T-helper 22 cell (primary cell): Measurements from ENCODE around the gene PABPN1L.

Source experiments
- DNase-seq: peaks from one replicate; pipeline ENCODE4 v3.0.0-alpha.2; 2020; ENCODE audit warnings: low read depth

The PABPN1L gene, protein sequence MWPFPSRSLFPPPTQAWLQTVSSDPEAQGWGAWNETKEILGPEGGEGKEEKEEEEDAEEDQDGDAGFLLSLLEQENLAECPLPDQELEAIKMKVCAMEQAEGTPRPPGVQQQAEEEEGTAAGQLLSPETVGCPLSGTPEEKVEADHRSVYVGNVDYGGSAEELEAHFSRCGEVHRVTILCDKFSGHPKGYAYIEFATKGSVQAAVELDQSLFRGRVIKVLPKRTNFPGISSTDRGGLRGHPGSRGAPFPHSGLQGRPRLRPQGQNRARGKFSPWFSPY

DNA sequence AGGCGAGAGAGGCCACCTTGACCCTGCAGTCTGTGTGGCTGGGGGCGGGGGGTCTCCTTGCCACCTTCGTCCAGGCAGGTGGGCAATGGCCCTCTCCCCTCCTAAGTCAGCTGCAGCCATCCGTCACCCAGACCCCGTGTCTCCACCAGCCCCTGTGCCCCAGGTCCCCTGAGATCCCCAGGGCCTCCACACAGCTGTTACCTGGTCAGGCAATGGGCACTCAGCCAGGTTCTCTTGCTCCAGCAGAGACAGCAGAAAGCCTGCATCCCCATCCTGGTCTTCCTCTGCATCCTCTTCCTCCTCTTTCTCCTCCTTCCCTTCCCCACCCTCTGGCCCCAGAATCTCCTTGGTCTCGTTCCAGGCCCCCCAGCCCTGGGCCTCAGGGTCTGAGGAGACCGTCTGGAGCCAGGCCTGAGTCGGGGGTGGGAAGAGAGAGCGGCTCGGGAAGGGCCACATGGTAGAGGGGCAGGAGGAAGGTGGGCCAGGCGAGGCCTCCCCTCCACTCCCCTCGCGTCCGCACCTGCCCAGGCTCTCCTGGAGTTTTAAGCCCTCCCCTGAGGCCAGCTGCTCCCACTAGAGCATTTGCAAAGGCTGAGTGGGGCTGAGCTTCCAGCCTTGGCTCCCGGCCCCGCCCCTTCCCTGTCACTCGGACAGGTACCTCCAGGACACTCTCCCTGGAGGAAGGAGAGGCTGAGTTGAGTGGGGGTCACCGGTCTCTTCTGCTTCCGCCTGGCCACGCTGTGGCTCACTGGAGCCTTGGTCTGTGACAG, at the start of gene PABPN1L:
TSS of gene PABPN1L (minus strand) at position 510 of the 770 bp plus-strand sequence. CDS start at position 456, 54 bp downstream.
- no peak for DNase-seq

DNA sequence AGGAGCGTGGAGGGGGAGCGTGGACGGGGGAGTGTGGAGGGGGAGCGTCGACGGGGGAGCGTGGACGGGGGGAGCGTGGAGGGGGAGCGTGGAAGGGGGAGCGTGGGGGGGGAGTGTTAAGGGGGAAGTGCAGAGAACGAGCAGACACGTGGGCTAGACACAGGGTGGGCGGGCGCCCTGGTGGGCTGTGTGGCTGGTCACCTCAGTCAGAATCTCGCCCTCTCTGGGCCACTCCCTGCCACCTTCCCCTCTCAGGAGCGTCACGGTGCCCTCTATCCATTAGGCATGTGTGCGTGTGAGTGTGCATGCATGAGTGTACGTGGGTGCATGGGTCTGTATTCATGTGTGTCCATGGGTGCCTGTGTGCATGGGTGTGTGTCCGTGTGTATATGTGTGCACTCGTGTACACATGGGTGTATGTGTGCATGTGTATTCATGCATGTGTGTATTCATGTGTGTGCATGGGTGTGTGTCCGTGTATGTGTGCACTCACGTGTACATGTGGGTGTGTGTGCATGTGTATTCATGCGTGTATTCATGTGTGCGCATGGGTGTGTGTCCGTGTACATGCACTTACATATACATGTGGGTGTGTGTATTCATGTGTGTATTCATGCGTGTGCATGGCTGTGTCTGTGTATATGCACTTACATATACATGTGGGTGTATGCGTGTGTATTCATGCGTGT, 49.3 kb upstream of the PABPN1L start:
- no peak for DNase-seq

DNA sequence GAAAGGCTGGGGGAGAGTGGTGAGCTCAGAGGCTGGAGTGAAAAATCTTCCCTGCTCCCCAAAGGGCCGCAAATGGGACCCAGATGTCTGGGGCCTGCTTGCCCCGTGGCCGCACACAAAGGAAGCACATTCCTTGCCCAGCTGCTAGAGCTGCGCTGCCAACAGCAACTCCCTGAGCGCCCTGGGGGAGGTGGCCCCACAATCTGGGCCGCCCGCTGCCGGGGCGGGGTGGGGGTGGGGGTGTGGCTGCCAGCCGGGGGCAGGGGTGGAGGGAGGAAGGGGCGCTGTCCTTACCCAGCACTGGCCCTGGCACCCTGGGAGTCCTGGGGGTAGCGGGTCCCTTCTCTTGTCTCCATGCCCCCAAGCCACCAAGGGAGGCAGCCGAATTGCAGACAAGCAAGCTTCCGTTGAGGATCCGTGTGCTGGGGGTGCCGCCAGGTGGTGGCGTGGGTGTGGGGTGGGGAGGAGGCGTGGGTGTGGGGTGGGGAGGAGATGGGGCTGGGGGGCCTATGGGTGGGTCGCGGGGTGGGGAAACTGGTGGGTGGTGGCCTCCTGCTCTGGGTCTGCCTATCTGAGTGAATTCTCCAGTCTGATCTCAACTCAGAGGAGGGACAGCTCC, 48.4 kb upstream of the PABPN1L start:
- no peak for DNase-seq

DNA sequence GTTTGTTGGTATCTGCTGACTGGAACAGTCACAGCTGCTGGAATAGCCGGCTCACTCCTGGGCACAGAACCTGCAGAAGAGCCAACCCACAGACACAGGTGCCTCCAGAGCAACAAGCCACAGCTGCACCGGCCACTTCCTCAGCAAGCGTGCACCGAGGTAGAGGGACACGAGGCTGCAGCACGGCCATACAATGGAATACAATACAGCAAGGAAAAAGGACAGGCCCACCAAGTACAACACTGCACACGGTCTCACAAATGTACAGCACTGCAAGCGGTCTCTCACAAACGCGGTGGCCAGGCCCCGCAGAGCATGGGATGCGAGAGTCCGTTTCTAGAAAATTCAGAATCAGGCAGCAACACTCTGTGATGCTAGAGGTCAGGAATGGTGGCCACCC, 47.4 kb upstream of the PABPN1L start:
- DNase-seq, result no peak

DNA sequence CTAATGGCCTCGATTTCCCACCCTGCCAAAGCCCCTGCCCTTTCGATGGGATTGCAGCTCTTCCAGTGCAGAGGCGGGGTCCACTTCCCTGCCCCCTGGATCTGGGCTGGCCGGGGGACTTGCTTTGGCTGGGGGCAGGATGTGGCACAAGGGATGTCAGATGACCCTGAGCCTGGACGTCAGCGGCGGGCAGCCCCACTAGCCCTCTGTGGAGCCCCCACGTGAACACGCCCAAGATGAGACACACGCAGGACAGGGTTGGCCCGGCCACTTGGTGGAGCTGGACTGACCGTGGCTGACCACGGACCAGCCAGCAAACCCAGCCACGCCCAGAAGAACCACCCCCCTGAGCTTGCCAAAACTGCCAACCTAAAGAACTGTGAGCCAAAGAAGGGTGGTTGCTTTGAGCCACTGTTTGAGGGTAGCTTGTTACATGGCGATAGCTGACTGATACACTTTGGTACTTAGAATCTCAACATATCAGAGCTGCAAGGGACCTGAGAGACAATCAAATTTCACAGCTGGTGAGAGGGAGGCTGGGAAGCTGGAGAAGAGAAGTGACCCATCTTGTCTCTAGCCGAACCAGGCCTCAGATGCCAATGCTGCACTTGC, 46.6 kb upstream of the PABPN1L start:
- no peak for DNase-seq

DNA sequence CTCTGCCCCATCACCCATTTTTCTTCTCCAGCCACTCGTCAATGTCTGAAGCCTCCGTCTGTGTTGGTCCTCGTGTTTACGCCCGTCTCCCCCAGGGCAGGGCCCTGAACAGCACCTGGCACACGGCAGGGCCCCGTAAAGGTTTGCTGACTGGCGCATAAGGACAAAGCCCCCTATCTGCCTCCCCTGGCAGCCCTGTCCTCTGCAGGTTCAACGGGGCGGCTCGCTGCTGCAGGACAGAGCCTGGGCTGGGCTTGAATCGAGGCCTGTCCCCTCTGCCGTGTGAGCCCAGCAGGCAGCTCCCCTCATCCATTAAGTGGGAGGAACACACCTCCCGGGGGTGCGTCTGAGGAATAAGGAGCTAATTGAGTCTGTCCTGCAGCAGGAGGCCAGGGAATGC, 46.1 kb upstream of the PABPN1L start:
- no peak for DNase-seq

DNA sequence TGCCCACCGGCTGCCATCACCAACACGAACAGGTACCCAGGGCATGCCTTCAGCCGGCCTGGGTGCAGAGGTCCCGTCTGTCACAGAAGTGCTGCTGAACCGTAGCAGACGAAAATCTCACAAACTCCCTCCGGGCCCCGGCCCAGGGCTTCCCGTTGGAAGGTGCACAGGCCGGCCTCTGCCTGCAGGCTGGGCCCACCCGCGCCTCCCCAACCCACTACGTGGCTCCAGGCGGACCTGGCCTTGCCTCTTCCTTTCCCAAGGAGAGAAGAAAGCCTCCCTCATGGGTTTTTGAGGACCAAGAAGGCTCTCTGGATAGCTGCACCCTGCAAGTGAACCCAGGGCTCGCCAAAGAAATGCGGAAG, 45.5 kb upstream of the PABPN1L start:
- DNase-seq, result no peak

DNA sequence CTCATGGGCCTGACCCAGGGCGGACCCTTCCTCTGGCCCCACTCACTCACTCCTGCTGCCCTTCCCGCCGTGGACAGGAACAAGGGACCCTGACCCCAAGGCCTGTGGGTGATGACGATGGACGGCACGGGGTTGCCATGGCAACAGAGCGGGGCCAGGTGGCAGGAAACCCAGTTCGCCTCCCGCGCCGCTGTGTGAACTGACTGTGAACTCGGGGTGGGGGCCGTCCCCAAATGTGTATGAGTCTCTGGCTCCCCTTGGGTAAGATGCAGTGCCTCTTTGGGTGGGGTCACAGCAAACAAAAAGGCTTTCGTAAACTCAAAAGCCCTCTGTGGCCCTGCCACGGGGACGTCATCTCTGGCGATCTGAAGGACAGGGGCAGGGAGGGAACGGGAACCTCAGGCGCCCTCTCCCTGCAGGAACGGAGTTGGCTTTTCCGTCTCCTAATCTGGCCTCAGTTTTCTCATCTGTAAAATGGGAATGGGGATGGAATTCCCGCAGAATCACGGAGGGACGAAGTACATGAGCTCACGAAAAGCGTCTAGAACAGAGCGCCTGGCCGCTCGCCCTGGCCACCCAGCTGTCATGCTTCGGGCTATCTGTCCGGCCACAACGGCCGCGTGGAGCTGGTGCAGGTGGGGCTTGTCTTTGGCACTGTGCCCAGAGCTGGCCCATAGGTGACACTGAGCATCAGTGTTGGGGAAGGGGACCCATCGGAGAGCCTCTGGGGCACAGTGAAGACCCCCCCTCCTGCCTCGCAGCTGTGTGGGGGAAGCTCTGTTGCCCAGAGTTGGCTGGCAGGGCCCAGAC, 44.9 kb upstream of the PABPN1L start:
- no peak for DNase-seq

DNA sequence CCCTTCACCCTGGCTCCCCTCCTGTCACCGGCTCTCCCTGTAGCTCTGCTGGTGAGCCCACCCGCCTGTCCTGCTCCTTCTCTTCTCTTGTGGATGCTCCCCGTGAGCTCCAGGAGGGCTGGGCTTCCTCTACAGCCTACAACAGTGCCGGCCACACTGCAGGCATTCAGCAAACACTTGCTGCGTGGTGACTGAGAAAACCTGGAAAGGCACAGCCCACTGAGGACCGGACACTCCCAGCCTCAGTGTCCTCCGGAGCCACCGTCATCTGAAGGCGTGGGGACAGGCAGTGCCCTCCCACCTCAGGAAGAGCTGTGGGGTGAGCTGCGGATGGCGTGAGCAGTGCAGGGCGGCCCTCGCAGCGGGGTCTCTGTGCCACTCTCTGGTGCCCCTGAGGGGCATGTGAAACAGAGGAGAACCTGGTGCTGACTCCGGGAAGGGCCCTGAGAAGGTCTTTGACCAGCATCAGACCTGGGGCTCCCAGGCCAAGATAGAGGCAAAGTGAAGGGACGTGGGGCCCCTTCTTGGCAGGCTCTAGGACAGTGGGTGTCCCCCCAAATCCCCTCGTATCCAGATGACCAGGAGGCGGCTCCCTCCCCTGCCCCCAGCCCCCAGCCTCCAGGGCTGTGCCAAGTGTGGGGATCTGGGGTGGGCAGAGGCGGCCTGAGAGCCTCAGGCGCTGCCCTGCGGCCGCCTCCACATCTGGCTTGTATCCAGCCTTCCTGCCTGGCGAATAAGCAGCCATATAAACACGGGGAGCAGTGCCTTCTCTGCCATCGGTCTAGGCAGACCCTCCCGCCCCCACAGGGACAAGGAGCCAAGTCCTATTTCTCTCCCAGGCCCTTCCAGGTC, 44.0 kb upstream of the PABPN1L start:
- DNase-seq, result no peak

DNA sequence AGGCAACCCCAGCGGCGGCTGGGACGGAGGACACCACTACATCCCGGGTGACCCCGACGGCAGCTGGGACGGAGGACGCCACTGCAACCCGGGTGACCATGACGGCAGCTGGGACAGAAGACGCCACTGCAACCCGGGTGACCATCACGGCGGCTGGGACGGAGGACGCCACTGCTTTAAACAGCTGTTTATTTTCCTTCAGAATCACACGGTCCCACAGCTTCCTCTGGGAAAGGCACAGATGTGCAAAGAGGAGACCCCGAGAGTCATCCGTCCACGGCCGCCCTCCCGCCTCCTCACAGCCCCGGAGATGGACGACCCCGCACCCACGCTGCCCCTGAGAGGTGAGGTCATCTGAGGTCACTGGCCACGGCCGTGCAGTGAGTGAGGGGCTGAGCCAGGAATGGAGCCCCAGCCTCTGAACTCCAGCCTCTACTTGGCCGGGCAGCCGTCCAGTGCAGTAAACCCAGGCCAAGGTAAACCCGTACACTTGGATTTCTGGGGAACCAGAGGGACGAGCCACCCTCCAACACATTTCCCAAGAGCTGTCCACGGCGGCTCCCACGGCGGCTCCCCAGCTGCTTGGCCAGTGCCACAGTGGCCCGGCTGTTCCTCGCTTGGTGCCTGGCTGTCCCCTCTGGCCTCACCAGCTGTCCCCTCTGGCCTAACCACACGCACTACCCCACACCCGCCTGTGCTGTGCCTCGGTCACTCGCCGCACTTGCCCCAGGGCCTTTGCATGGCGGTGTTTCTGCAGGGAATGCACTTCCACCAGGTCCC, 43.2 kb upstream of the PABPN1L start:
- DNase-seq, result no peak

DNA sequence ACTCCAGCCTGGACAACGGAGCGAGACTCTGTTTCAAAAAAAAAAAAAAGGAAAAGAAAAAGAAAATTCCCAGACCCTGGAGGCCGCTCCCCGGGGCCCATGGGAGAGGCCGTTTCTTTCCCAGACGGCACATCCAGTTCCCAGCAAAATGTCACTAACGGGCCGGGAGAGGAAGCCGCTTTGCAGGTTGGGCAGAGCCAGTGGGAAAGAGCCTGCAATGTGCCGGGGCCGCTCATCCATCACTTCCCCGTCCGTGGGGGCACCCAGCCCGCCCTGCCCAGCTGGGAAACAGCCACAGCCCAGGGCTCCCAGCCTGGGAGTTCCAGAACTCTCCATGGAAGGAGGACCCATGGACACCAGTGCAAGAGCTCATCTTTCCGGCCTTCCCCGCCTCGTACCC, 41.8 kb upstream of the PABPN1L start:
- no peak for DNase-seq

DNA sequence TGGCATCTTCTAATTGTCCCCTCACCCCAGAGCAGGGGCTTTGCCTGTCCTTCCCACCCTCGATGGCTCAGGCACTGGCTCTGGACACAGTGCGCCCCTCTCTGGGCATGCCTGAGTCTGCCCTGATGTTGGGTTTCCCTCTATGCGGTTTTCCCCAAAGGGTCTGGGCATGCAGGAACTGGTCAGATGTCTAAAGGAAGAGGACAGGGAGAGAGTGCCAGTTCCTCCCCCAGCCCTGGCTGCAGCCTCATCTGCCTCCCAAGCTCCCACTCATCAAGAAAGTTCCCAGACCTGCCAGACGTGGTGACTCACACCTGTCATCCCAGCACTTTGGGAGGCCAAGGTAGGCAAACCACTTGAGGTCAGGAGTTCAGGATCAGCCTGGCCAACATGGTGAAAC, 41.3 kb upstream of the PABPN1L start:
- DNase-seq, result no peak

DNA sequence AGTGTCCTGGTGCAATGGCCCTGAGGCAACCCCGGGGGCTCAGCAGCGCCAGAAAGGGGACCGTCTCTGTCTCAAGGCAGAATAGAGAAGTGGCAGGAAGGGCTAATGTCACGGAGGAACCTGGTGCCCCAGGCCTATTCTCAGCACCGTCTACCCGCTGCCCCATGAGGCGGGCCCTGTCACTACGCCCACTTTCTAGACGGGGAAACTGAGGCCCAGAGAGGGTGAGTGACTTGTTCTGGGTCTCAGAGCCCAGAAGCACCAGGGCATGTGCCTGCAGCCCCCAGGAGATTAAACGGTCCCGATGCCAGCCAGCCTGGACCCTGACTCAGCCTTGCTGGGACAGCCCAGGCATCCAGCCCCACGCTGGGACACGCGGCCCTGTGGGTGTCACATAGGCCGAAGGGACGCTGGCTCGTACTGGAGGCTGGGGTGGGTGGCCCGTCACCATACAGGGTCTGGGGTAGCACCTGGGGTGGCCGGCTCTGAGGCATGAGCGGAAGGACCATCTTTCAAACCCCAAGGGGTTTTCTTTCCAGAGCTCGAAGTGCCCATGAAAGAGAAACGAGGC, 40.2 kb upstream of the PABPN1L start:
- DNase-seq, result no peak

DNA sequence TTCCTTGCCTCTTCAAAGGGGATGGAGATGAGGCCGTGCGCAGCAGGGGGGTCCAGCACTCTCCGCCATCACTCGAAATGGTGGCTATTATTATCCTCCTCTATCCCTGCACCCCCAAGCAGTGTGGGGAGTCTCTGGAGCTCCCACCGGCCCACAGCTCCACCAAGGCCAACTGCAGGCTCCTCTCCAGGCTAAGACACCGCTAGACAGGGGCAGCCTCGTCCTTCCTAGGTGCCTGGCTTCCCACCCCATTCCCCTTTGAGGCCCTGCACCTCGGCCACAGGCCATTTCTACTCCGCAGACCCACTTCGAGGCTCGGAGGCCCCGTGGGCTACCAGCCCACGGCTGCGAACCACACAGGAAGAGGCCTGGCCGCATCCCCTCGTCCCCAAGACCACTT, 39.6 kb upstream of the PABPN1L start:
- DNase-seq, result no peak

DNA sequence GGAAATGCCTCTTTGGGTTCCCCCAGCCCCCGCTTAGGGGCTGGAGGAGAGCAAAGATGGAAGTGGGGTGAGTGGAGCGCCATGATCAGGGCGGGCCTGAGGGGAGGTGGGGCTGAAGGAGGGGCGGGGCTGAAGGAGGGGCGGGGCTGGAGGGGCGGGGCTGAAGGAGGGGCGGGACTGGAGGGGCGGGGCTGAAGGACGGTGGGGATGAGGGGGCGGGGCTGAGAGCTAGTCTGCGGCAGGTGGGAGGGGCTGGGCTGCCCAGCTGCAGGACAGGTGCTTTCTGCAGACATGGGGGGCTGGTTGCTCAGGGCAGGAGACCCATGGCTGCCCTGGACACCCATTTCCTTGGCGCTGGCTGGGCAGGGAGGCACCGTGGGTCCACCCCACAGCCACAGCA, 39.1 kb upstream of the PABPN1L start:
- no peak for DNase-seq

DNA sequence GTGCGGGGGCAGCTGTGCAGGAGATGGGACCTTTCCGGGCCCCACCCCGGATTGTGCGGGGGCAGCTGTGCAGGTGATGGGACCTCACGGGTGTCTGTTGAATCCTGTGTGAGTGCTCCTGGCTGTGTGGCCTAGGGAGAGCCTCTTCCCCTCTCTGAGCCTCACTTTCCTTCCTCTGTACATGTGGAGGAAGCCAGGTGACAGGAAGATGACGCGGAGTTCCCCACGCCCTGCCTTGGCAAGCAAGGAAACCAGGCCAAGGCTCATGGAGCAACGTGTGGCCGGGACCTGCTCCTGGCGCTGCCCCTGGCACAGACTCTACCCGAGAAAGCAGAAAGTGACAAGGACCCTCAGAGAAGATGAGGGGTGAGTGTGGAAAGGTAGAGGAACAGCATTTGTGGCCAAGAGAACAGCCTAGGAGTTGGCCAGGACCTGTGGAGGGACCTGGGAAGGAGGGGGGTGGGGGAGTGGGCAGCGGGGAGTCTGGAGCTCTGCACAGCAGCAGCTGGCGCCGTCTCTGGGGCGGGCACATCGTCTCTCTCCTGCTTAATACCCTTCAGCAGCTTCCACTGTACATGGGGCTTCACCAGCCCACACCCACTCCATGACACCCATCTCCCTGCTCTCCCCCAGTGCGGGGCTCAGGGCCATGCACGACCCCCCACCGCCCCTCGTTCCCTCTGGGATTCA, 38.4 kb upstream of the PABPN1L start:
- no peak for DNase-seq

DNA sequence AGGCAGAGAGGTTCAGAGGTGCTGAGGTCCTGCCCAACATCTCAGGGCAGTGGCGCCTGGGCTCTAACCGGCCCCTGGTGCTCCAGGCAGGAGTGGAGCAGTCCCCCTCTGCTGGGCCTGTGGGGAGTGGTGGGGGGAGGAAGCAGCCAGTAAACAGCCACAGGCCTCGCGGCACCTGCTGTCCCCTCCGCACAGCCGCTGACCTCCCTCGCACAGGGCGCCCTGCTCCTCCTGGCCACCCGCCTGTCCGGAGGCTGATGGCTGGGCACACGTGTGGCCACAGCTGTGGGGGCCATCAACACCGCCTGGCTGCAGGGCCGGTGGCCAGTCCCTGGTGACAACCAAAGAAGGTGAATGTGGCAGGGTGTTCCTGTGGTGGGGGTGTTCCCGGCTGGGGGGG, 36.8 kb upstream of the PABPN1L start:
- DNase-seq, result no peak

DNA sequence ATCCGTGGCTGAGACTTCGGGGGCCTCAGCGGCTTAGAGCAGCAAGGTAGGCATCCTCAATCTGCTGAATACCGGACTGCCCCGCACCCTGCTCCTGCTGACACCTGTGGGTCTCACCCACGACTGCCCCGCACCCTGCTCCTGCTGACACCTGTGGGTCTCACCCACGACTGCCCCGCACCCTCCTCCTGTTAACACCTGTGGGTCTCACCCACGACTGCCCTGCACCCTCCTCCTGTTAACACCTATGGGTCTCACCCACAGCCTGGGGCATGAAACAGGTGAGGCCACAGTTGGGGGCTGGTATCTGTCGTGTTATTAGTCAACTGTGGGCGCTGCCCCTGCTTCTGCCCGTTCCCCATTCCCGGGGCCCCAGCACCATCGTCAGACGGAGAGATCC, 36.3 kb upstream of the PABPN1L start:
- no peak for DNase-seq
